Psoas muscle (tissue), 8 donors: ENCODE results near the gene UNC5B. TPM values are rescaled to one million over a fixed set of nuclear protein-coding genes. Genes with fewer than 3 reads are reported as not detected.

Source experiments
- ATAC-seq, 4 donors: fragments of 200-7000 bp; cut with Tn5 transposase; one replicate each; pipeline ENCODE4 v1.9.1; 2020; ENCODE audit warnings: moderate library complexity in 3 of 4, mild to moderate bottlenecking in 2 of 4
- DNase-seq, 2 donors: peaks; one replicate each; pipeline ENCODE4 v3.0.0-alpha.2; 2020
- H3K27ac ChIP-seq: fragments of 200-600 bp; one replicate; pipeline ENCODE4 v1.8.0; 2022
- H3K27me3 ChIP-seq, 3 donors: fragments of 200-600 bp in 1 of 3; one replicate each; pipeline versions ENCODE4 v1.6.1 to v1.8.0; 2013 to 2022; ENCODE audit warnings: low read length in 2 of 3, mild to moderate bottlenecking in 2 of 3, moderate library complexity in 1 of 3; ENCODE audit not compliant: insufficient read depth in 3 of 3
- H3K36me3 ChIP-seq, 2 donors: fragments of 200-600 bp in 1 of 2; one replicate each; pipeline versions ENCODE4 v1.6.1 to v1.8.0; 2013 to 2022; ENCODE audit warnings: low read depth in 1 of 2, mild to moderate bottlenecking in 1 of 2, moderate library complexity in 1 of 2; ENCODE audit not compliant: insufficient read depth in 1 of 2
- H3K4me1 ChIP-seq: fragments of 200-600 bp; one replicate; pipeline ENCODE4 v1.8.0; 2022
- H3K4me3 ChIP-seq: fragments of 200-600 bp; one replicate; pipeline ENCODE4 v1.8.0; 2022; ENCODE audit warnings: mild to moderate bottlenecking
- H3K9me3 ChIP-seq: fragments of 200-600 bp; one replicate; pipeline ENCODE4 v1.8.0; 2022
- WGBS, 3 donors: extraction: QIAGEN DNeasy Blood & Tissue Kit; methylation state at CpG; one replicate each; pipeline versions ENCODE4 v1.1.6 to v1.1.7; 2013; 5-methylcytosine and 5-hydroxymethylcytosine counted together
- intact Hi-C, 2 donors: fragments of 100-400 bp; cut with DNase I; formaldehyde crosslinking; loops; one replicate each; pipeline versions ENCODE4 v1.11.0 to v1.14.2; 2022
- polyA plus RNA-seq, 3 donors: library from polyadenylated mRNA; stranded (reverse); fragments of 200-250 nt; gene quantifications; one replicate each; pipeline ENCODE4 v1.2.3, GENCODE V29; 2013
- total RNA-seq, 4 donors: library from RNA; stranded (reverse); fragmentation: NEBNext Ultra II Directional in 2 of 4; extraction: Animal tissue kit (Norgen Biotek cat#: 25700) in 2 of 4; gene quantifications; one replicate each; pipeline versions ENCODE4 v1.2.1 to v1.2.4, GENCODE V29; 2021 to 2023
- TF ChIP-seq, protein P1 (sequence below): fragments of 200-600 bp; IDR thresholded peaks from one replicate; pipeline ENCODE4 v1.8.0; 2022; ENCODE audit warnings: antibody characterized with exemption
- donor health status: healthy with polysubstance abuse.
- donor health status: DM: no; HTN: no; CAD: no; lungs with moderate emphysema.
- donor health status: Bipolar disorder and iron deficiency.
- donor health status: healthy.
- donor health status: DM: yes; HTN: yes; CAD: no.
- donor health status: DM: no; HTN: no; CAD: no.
- donor health status: DM: no; HTN: no; CAD: no.
- donor health status: DM: yes; HTN: yes; CAD: no.

UNC5B gene
- total and polyA plus RNA-seq, 7 donors: 0.65 to 5.7 (median 1.3) TPM

DNA sequence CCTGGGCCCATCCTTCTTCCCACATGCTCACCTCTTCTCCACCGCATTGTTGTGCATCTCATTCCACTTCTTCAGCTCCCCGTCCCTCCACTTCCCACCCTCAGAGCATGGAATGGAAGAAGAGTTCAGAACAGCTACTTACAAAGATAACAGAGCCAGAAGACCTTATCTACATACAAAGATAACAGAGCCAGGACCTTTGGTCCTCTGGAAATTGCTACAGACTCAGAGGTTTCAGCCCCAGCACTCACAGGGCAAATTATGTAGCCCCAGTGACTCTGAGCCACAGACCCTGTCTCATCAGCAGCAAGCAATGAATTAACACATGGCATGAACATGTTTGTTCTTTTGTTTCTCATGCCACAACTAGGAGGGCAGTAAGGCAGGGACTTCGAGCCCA, 78.0 kb downstream of the UNC5B start:
- DNase-seq: peak in 1 of 2 donors; percentile 4
- TF ChIP-seq, protein P1, sequence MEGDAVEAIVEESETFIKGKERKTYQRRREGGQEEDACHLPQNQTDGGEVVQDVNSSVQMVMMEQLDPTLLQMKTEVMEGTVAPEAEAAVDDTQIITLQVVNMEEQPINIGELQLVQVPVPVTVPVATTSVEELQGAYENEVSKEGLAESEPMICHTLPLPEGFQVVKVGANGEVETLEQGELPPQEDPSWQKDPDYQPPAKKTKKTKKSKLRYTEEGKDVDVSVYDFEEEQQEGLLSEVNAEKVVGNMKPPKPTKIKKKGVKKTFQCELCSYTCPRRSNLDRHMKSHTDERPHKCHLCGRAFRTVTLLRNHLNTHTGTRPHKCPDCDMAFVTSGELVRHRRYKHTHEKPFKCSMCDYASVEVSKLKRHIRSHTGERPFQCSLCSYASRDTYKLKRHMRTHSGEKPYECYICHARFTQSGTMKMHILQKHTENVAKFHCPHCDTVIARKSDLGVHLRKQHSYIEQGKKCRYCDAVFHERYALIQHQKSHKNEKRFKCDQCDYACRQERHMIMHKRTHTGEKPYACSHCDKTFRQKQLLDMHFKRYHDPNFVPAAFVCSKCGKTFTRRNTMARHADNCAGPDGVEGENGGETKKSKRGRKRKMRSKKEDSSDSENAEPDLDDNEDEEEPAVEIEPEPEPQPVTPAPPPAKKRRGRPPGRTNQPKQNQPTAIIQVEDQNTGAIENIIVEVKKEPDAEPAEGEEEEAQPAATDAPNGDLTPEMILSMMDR: no peak
- 81 to 96% (median 95%) methylated on average over 3 of the region's 3 CpGs for WGBS, 3 donors

DNA sequence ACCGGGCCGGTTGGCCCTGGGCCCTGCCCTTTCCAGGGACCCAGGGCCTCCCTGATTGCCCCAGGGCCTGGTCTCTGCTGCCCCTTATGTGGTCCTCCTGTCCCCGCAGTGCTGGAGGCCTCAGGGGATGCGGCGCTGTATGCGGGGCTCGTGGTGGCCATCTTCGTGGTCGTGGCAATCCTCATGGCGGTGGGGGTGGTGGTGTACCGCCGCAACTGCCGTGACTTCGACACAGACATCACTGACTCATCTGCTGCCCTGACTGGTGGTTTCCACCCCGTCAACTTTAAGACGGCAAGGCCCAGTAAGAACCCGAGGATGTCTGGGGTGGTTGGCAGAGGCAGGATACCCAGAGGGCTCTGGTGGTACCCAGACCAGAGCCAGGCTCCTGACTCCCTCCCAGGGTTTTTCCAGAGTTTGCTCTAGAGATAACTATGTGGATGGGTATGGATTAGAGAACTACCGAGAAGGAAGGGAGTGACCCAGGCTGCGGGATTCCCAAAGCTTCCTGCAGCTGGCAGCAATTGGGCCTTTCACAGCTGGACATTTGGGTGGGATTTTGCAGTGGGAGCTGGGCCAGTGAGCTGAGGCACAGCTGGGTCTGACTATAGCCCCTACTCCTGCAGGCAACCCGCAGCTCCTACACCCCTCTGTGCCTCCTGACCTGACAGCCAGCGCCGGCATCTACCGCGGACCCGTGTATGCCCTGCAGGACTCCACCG, 78.6 kb downstream of the UNC5B start:
- DNase-seq: peak in 1 of 2 donors; percentile 51
- H3K36me3 ChIP-seq: no peaks in the 10 kb centered on the region

More for the DNA sequence above, 78.0 kb downstream of the UNC5B start:
- peaks cover 0 to 4% (median 0%) of the 10 kb centered on the region in 3 donors for H3K27me3 ChIP-seq
- no peak overlapping the region for H3K27ac ChIP-seq
- H3K4me3 ChIP-seq: no peak overlapping the region
- intact Hi-C loops: no loop called here
- ATAC-seq: no peak
- no peaks in the 10 kb centered on the region for H3K4me1 ChIP-seq
- no peaks in the 10 kb centered on the region for H3K9me3 ChIP-seq
- H3K36me3 ChIP-seq: no peaks in the 10 kb centered on the region

DNA sequence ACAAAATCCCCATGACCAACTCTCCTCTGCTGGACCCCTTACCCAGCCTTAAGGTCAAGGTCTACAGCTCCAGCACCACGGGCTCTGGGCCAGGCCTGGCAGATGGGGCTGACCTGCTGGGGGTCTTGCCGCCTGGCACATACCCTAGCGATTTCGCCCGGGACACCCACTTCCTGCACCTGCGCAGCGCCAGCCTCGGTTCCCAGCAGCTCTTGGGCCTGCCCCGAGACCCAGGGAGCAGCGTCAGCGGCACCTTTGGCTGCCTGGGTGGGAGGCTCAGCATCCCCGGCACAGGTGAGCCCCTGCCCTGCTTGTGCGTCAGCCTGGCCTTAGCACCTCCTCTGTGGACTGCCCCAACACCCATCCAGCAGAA, 79.1 kb downstream of the UNC5B start:
- no peak for ATAC-seq
- H3K4me3 ChIP-seq: no peak overlapping the region
- H3K36me3 ChIP-seq: no peaks in the 10 kb centered on the region
- no peaks in the 10 kb centered on the region for H3K9me3 ChIP-seq
- no peak overlapping the region for H3K27ac ChIP-seq
- DNase-seq: peak in 1 of 2 donors; percentile 39
- no peaks in the 10 kb centered on the region for H3K27me3 ChIP-seq
- 77 to 92% (median 85%) methylated on average over 13 of the region's 13 CpGs for WGBS, 3 donors
- H3K4me1 ChIP-seq: no peaks in the 10 kb centered on the region
- TF ChIP-seq, protein P1: no peak
- intact Hi-C loops: no loop called here

More for the DNA sequence above, 78.6 kb downstream of the UNC5B start:
- Histone ChIP-seq H3K4me1 (no peaks in the 10 kb centered on the region), H3K4me3 (no peak overlapping the region), H3K9me3 (no peaks in the 10 kb centered on the region), H3K27ac (no peak overlapping the region), H3K27me3 (no peaks in the 10 kb centered on the region)
- TF ChIP-seq, protein P1: no peak
- intact Hi-C loops: no loop called here
- ATAC-seq: no peak
- WGBS, 3 donors: 72 to 81% (median 76%) methylated on average over 26 of the region's 26 CpGs

DNA sequence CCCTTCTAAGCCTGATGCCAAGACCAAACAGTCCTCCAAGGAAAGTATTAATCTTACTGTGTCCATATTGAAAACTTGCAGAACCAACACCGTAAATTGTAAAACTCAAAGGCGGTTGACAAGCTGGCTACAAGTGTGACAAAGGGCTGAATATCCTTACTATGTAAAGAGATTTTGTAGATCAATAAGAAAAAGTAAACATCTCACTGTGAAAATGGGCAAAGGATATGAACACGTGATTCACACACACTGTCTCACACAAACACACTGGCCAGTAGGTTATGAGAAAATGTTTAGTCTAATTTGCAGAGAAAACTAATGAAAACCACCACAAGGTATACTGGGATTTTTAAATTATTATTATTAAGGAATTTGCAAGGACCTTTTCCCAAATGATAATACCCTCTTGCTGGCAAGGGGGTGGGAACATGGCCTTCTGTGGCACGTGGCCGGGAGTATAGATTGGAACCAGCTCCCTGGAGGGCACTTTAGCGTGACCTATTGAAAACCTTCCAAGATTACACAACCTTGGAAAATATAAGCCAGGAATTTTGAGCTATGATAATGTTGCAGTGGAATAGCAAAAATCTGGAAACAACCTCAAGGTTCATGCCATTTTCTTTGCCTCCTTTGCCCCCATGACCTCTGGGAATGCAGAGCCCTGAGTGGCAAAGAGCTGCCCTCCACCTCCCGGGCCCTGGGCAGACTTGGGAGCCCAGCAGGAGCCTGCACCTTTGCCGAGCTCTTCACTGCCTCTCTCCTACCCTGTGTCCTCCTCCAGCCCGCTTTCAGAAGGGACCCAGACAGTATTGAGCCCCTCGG, 80.5 kb downstream of the UNC5B start:
- DNase-seq (peak in 1 of 2 donors; percentile 26), ATAC-seq (no peak)
- TF ChIP-seq, protein P1: no peak
- 69 to 85% (median 73%) methylated on average over 10 of the region's 10 CpGs for WGBS, 3 donors
- no peaks in the 10 kb centered on the region for H3K4me1 ChIP-seq
- H3K4me3 ChIP-seq: no peak overlapping the region
- intact Hi-C loops: no loop called here
- no peaks in the 10 kb centered on the region for H3K27me3 ChIP-seq
- peaks cover 0 to 2% of the 10 kb centered on the region in 2 donors for H3K36me3 ChIP-seq
- H3K9me3 ChIP-seq: no peaks in the 10 kb centered on the region
- no peak overlapping the region for H3K27ac ChIP-seq
